ENCODE measurements around the gene ZKSCAN8. TPM values are rescaled to one million over a fixed set of nuclear protein-coding genes. Genes with fewer than 3 reads are reported as not detected.

ZKSCAN8 gene
- polyA plus RNA-seq, 2 of the 4 experiments (the other 2 are of a cell fraction), result 8.5 to 8.9 TPM

DNA sequence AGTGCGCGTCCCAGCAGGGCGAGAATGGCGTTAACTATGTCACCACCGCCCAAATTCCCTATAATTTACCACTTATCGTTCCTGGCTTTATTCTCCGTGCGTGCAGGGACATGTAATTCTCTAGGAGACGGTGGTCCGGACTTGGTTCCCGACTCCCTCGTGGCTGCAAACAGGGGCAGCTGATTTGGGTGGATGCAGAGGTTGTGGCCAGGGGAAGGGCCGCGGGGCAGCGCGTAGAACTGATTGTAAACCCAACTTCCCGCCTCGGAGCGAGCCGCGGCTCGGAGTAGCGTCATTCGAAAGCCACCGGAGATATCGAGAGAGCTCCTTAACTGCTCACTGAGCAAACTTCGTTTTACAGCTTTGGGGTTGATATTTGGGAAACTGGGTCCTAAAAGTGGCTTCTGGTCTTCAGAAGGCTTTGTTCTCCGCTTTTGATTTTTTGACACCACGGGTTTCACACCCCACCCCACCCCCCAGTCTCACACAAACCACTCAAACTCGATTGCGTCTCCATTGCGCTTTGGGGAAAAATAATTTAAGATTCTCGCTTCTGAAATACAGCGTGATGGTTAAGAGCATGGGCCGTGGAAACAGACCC is 65.9 kb downstream of the ZKSCAN8 start:
- DNase-seq (ENCODE audit: low read depth in 1 of 2, low spot score in 1 of 2), result peak in 1 of 2 experiments; percentile 17
- POLR2A ChIA-PET, result interaction anchor here (1.1 kb wide), 1 partner anchor 66 kb away, joined by 4 read pairs; the partner anchor contains the start of gene ZKSCAN8
- CTCF ChIA-PET, result no interaction called here
- FAIRE-seq, result no peak
- H3K9me3 ChIP-seq, result no peaks in the 10 kb centered on the region
- TF ChIP-seq, protein P1, sequence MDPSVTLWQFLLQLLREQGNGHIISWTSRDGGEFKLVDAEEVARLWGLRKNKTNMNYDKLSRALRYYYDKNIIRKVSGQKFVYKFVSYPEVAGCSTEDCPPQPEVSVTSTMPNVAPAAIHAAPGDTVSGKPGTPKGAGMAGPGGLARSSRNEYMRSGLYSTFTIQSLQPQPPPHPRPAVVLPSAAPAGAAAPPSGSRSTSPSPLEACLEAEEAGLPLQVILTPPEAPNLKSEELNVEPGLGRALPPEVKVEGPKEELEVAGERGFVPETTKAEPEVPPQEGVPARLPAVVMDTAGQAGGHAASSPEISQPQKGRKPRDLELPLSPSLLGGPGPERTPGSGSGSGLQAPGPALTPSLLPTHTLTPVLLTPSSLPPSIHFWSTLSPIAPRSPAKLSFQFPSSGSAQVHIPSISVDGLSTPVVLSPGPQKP (IDR thresholded peaks at IDR 0.05; ENCODE audit: low read depth, low read length), result no peak
- TF ChIP-seq HOXB5 (CRISPR knock-in tag; IDR thresholded peaks at IDR 0.05) (no peak), RNF2 (IDR thresholded peaks at IDR 0.05; ENCODE audit: borderline replicate concordance, low read depth) (0 out of 2 replicates have a peak, but pooled peaks have one; percentile 26), CBX8 (IDR thresholded peaks at IDR 0.05) (peak; percentile 74; the same call in 1 of the 2 replicates)
- TF ChIP-seq, protein P2, sequence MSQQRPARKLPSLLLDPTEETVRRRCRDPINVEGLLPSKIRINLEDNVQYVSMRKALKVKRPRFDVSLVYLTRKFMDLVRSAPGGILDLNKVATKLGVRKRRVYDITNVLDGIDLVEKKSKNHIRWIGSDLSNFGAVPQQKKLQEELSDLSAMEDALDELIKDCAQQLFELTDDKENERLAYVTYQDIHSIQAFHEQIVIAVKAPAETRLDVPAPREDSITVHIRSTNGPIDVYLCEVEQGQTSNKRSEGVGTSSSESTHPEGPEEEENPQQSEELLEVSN (IDR thresholded peaks at IDR 0.05; ENCODE audit: borderline replicate concordance, low read depth), result peak; percentile 60; the same call in 1 of the 2 replicates
- peak; percentile 70 to 78; a peak in 5 of 6 replicates for ATAC-seq
- H3K27ac ChIP-seq, result peak overlapping the region in 1 of 2 experiments; percentile 41; a peak in 1 of 6 replicates
- 32% methylated on average over 35 of the region's 35 CpGs for WGBS (ENCODE audit: missing lambda C conversion rate)
- peak overlapping the region; percentile 90 for H3K4me2 ChIP-seq
- peaks cover 5% of the 10 kb centered on the region; the same call in 1 of the 3 replicates for H3K4me1 ChIP-seq
- peak overlapping the region; percentile 49 for H3K4me3 ChIP-seq

DNA sequence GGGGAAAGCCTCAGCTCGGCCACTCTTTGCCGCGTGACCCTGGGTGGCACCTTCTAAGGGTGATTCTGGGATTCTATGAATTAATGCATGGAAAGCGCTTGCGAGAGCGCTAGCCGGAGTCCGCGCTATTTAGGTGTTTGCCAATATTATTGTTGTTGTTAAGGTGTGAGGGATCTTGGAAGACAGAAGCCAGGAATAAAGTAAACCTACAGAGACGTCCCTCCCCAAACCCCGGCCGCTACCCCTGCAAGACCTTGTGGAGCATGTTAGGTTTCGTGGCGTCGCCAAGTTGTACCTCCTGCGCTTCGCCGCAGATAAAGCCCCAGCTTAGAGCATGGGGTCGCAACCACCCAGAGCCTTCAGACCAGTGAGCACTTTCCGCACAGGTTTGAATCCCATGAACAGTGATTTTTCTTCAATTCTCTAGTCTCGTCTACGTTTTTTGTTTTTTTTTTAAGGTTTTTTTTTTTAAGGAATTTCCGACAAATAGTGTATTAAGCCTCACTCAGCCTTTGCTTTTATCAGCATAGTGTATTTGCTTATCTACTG is 66.5 kb downstream of the ZKSCAN8 start:
- FAIRE-seq, result no peak
- 48% methylated on average over 23 of the region's 23 CpGs for WGBS (ENCODE audit: missing lambda C conversion rate)
- Histone ChIP-seq H3K4me1 (peaks cover 5% of the 10 kb centered on the region; the same call in 1 of the 3 replicates), H3K27ac (no peak overlapping the region; a peak in 1 of 6 replicates), H3K9me3 (no peaks in the 10 kb centered on the region), H3K4me2 (peak overlapping the region; percentile 90), H3K4me3 (peak overlapping the region; percentile 49)
- CTCF ChIA-PET, result no interaction called here
- no peak for DNase-seq (ENCODE audit: low read depth in 1 of 2, low spot score in 1 of 2)
- TF ChIP-seq TFCP2L1 (CRISPR knock-in tag; IDR thresholded peaks at IDR 0.05) (no peak), POLR2A (IDR thresholded peaks at IDR 0.05; ENCODE audit: low read length) (no peak), CBX8 (IDR thresholded peaks at IDR 0.05) (peak; percentile 67; the same call in 1 of the 2 replicates), JUNB (IDR thresholded peaks at IDR 0.05) (no peak), RNF2 (IDR thresholded peaks at IDR 0.05; ENCODE audit: borderline replicate concordance, low read depth) (0 out of 2 replicates have a peak, but pooled peaks have one; percentile 13), FOSB (CRISPR knock-in tag; IDR thresholded peaks at IDR 0.05) (no peak)
- POLR2A ChIA-PET, result no interaction called here
- no peak for ATAC-seq

Other genes starting within 250 kb of the ZKSCAN8 start
- not detected in 2 replicates for gene OR2B2, start 229.5 kb upstream of the ZKSCAN8 start, polyA plus RNA-seq (2011; rRNA removed)
- not detected in 3 replicates for gene OR2B2, start 229.5 kb upstream of the ZKSCAN8 start, polyA plus RNA-seq (2017; fragmentation: RNase III; extraction: RNeasy Plus Mini Kit Qiagen cat#74134 plus additional on column Dnase treatment)
- gene OR2B6, start 184.6 kb upstream of the ZKSCAN8 start, polyA plus RNA-seq (2011; rRNA removed), result 0.59 and 0.85 TPM in 2 replicates
- gene OR2B6, start 184.6 kb upstream of the ZKSCAN8 start, polyA plus RNA-seq (2017; fragmentation: RNase III; extraction: RNeasy Plus Mini Kit Qiagen cat#74134 plus additional on column Dnase treatment), result 0.11 to 0.24 TPM (median 0.18 TPM) in 3 replicates
- 0.71 and 0.72 TPM in 2 replicates for gene ZNF165, start 61.3 kb upstream of the ZKSCAN8 start, polyA plus RNA-seq (2011; rRNA removed)
- gene ZNF165, start 61.3 kb upstream of the ZKSCAN8 start, polyA plus RNA-seq (2017; fragmentation: RNase III; extraction: RNeasy Plus Mini Kit Qiagen cat#74134 plus additional on column Dnase treatment), result 0.62 to 0.76 TPM (median 0.63 TPM) in 3 replicates
- 5.5 and 6.0 TPM in 2 replicates for gene ZSCAN16, start 17.3 kb upstream of the ZKSCAN8 start, polyA plus RNA-seq (2011; rRNA removed)
- gene ZSCAN16, start 17.3 kb upstream of the ZKSCAN8 start, polyA plus RNA-seq (2017; fragmentation: RNase III; extraction: RNeasy Plus Mini Kit Qiagen cat#74134 plus additional on column Dnase treatment), result 5.7 to 6.1 TPM (median 5.8 TPM) in 3 replicates
- gene ZSCAN9, start 83.4 kb downstream of the ZKSCAN8 start, polyA plus RNA-seq (2011; rRNA removed), result 16.2 and 18.4 TPM in 2 replicates
- gene ZSCAN9, start 83.4 kb downstream of the ZKSCAN8 start, polyA plus RNA-seq (2017; fragmentation: RNase III; extraction: RNeasy Plus Mini Kit Qiagen cat#74134 plus additional on column Dnase treatment), result 7.2 to 8.1 TPM (median 7.7 TPM) in 3 replicates
- 2.3 TPM in 2 replicates for gene ZKSCAN4, start 110.4 kb downstream of the ZKSCAN8 start, polyA plus RNA-seq (2011; rRNA removed)
- 1.7 to 2.1 TPM (median 1.8 TPM) in 3 replicates for gene ZKSCAN4, start 110.4 kb downstream of the ZKSCAN8 start, polyA plus RNA-seq (2017; fragmentation: RNase III; extraction: RNeasy Plus Mini Kit Qiagen cat#74134 plus additional on column Dnase treatment)
- not detected in 2 replicates for gene NKAPL, start 117.4 kb downstream of the ZKSCAN8 start, polyA plus RNA-seq (2011; rRNA removed)
- not detected in 3 replicates for gene NKAPL, start 117.4 kb downstream of the ZKSCAN8 start, polyA plus RNA-seq (2017; fragmentation: RNase III; extraction: RNeasy Plus Mini Kit Qiagen cat#74134 plus additional on column Dnase treatment)
- gene ZSCAN26, start 125.3 kb downstream of the ZKSCAN8 start, polyA plus RNA-seq (2011; rRNA removed), result 10.1 and 11.2 TPM in 2 replicates
- gene ZSCAN26, start 125.3 kb downstream of the ZKSCAN8 start, polyA plus RNA-seq (2017; fragmentation: RNase III; extraction: RNeasy Plus Mini Kit Qiagen cat#74134 plus additional on column Dnase treatment), result 5.0 to 6.2 TPM (median 5.9 TPM) in 3 replicates
- gene PGBD1, start 139.7 kb downstream of the ZKSCAN8 start, polyA plus RNA-seq (2011; rRNA removed), result 5.2 and 7.0 TPM in 2 replicates
- 3.7 to 4.1 TPM (median 3.7 TPM) in 3 replicates for gene PGBD1, start 139.7 kb downstream of the ZKSCAN8 start, polyA plus RNA-seq (2017; fragmentation: RNase III; extraction: RNeasy Plus Mini Kit Qiagen cat#74134 plus additional on column Dnase treatment)
- 4.0 and 4.8 TPM in 2 replicates for gene ZSCAN31, start 194.3 kb downstream of the ZKSCAN8 start, polyA plus RNA-seq (2011; rRNA removed)
- 3.0 to 3.6 TPM (median 3.1 TPM) in 3 replicates for gene ZSCAN31, start 194.3 kb downstream of the ZKSCAN8 start, polyA plus RNA-seq (2017; fragmentation: RNase III; extraction: RNeasy Plus Mini Kit Qiagen cat#74134 plus additional on column Dnase treatment)
- gene ZKSCAN3, start 208.1 kb downstream of the ZKSCAN8 start, polyA plus RNA-seq (2011; rRNA removed), result 2.7 and 3.5 TPM in 2 replicates
- 1.5 to 1.6 TPM (median 1.6 TPM) in 3 replicates for gene ZKSCAN3, start 208.1 kb downstream of the ZKSCAN8 start, polyA plus RNA-seq (2017; fragmentation: RNase III; extraction: RNeasy Plus Mini Kit Qiagen cat#74134 plus additional on column Dnase treatment)

Data from A549 (cell line).